Measurements from ENCODE around the gene TCF19. TPM values are rescaled to one million over a fixed set of nuclear protein-coding genes. Genes with fewer than 3 reads are reported as not detected.
"Not testable (repeated sequence)": the region's sequence is repeated elsewhere in the genome, so short reads cannot be mapped to it uniquely, and the experiment has no call there.

Gene TCF19
- total RNA-seq, 1 experiment from 2014 or later = 39.1 TPM

- H3K36me3 ChIP-seq (ENCODE audit: insufficient read depth, low read length, poor library complexity, severe bottlenecking) = peaks cover 3% of the 10 kb centered on the region
- peak; percentile 84 for DNase-seq (ENCODE audit: low spot score)
- no peaks in the 10 kb centered on the region for H3K4me1 ChIP-seq (ENCODE audit: insufficient read depth, low read length, poor library complexity, severe bottlenecking)
- H3K27me3 ChIP-seq (replicated peaks; ENCODE audit: insufficient read depth, low read depth, low read length, poor library complexity) = no peaks in the 10 kb centered on the region
- ChIA-PET CTCF (interaction anchor here (0.6 to 2.3 kb wide), 2 partner anchors 169 kb away, joined by 3 to 9 read pairs; no protein-coding TSS in a partner anchor), POLR2A (ENCODE audit: low non-redundant PET) (interaction anchor here (0.5 kb wide), 1 partner anchor 478 kb away, joined by 4 read pairs; no protein-coding TSS in a partner anchor)
- intact Hi-C loops (cut with micrococcal nuclease; ENCODE audit: unreplicated experiment) = loop anchor here (1.0 to 2.0 kb wide), 2 partner anchors 169 to 175 kb away; no protein-coding TSS in a partner anchor
- TSS peak; percentile 82 for BruUV-seq (replicated peaks)
- H3K4me3 ChIP-seq (ENCODE audit: low read depth, low read length, poor library complexity, severe bottlenecking) = peak overlapping the region; percentile 72
- H3K27ac ChIP-seq (ENCODE audit: low read depth, low read length, poor library complexity, severe bottlenecking) = peak overlapping the region; percentile 91
- no peak for TF ChIP-seq EZH2 (IDR thresholded peaks at IDR 0.05; ENCODE audit: borderline replicate concordance, low read depth, low read length, poor library complexity, severe bottlenecking)
- no peak for TF ChIP-seq CTCF (conservative IDR thresholded peaks at IDR 0.05; ENCODE audit: low read depth, low read length)
- H3K9me3 ChIP-seq (ENCODE audit: low read depth, low read length, poor library complexity, severe bottlenecking) = no peaks in the 10 kb centered on the region
These were observed 39.3 kb downstream of the TCF19 start for GRCh38 chr6:31197559-31198305.

GRCh38 chr6:31199105-31199452 is 40.7 kb downstream of the TCF19 start:
- BruUV-seq (replicated peaks); H3K4me1 ChIP-seq (ENCODE audit: insufficient read depth, low read length, poor library complexity, severe bottlenecking); H3K27ac ChIP-seq (ENCODE audit: low read depth, low read length, poor library complexity, severe bottlenecking); POLR2A ChIA-PET (ENCODE audit: low non-redundant PET); H3K27me3 ChIP-seq (replicated peaks; ENCODE audit: insufficient read depth, low read depth, low read length, poor library complexity); H3K36me3 ChIP-seq (ENCODE audit: insufficient read depth, low read length, poor library complexity, severe bottlenecking); DNase-seq (ENCODE audit: low spot score); CTCF ChIA-PET; H3K4me3 ChIP-seq (ENCODE audit: low read depth, low read length, poor library complexity, severe bottlenecking); intact Hi-C loops (cut with micrococcal nuclease; ENCODE audit: unreplicated experiment); H3K9me3 ChIP-seq (ENCODE audit: low read depth, low read length, poor library complexity, severe bottlenecking): not testable (repeated sequence)

GRCh38 chr6:31202259-31203166 is 44.1 kb downstream of the TCF19 start:
- ChIA-PET CTCF (no interaction called here), POLR2A (ENCODE audit: low non-redundant PET) (interaction anchor here (0.6 kb wide), 1 partner anchor 65 kb away, joined by 3 read pairs; no protein-coding TSS in a partner anchor)
- TF ChIP-seq EZH2 (IDR thresholded peaks at IDR 0.05; ENCODE audit: borderline replicate concordance, low read depth, low read length, poor library complexity, severe bottlenecking) (no peak), CTCF (conservative IDR thresholded peaks at IDR 0.05; ENCODE audit: low read depth, low read length) (no peak)
- no peak for DNase-seq (ENCODE audit: low spot score)
- Histone ChIP-seq H3K4me3 (ENCODE audit: low read depth, low read length, poor library complexity, severe bottlenecking) (no peak overlapping the region), H3K36me3 (ENCODE audit: insufficient read depth, low read length, poor library complexity, severe bottlenecking) (peaks cover 3% of the 10 kb centered on the region), H3K9me3 (ENCODE audit: low read depth, low read length, poor library complexity, severe bottlenecking) (no peaks in the 10 kb centered on the region), H3K27me3 (replicated peaks; ENCODE audit: insufficient read depth, low read depth, low read length, poor library complexity) (no peaks in the 10 kb centered on the region), H3K4me1 (ENCODE audit: insufficient read depth, low read length, poor library complexity, severe bottlenecking) (peaks cover 4% of the 10 kb centered on the region), H3K27ac (ENCODE audit: low read depth, low read length, poor library complexity, severe bottlenecking) (peak overlapping the region; percentile 72)
- intact Hi-C loops (cut with micrococcal nuclease; ENCODE audit: unreplicated experiment) = no loop called here
- BruUV-seq (replicated peaks) = no TSS peak

Measured in A673 (cell line).